ENCODE results near the gene AGER.

Gene AGER

DNA sequence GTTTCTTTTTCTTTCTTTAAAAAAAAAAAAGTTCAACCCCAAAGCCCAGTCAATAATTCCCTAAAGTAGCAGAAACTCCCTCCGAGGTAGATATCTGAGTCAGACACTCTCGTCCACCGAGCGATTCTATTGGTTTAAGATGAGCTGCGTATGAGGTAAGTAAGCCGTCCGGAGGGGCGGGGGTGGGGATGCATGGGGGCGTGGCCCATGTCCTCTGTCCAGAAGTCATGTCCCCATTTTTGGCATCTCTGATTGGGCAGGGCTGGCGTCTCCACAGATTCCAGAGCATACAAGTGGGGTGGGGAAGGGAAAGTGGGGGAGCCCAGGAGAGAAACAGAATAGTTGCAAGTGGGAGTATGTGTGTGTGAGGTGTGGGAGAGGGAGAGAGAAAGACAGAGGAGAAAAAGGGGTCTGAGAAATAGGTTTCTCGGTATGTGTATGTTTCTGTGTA is 1.7 kb upstream of the AGER start:
- DNase-seq: peak in 2 of 4 experiments; percentile 14 to 26

DNA sequence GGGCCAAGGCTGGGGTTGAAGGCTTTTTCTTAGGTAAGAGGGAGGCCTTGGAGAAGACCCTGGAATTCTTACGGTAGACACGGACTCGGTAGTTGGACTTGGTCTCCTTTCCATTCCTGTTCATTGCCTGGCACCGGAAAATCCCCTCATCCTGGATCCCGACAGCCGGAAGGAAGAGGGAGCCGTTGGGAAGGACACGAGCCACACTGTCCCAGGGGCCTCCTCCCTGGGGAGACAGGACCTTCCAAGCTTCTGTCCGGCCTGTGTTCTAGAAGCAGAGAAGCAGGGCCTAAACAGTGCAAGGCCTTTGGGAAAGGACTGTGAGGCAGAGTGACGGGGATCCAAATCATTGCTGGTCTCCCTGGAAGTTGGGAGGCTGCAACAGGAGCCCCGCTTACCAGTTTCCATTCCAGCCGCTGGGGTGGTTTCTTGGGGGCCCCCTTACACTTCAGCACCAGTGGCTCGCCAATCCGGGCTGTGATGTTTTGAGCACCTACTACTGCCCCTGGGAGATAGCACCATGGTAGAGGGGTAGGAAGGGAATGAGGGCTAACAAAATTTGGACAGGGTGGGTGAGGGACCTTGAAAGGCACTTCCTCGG is 470 bp downstream of the AGER start:
- no peak for DNase-seq

DNA sequence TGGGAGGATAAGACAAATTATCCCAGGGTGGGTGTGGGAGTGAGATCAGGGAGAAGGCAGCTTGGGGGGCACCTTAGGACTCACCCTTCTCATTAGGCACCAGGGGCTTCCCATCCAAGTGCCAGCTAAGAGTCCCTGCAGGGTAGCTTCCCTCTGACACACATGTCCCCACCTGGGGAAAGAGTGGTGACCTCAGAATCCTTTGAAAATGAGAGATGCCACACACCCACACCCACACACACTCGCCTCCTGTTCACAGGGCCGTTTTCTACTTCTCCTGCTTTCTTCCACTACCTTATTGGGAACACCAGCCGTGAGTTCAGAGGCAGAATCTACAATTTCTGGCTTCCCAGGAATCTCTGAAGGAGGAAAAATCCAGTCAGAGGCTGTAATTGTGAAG is 1.0 kb downstream of the AGER start:
- DNase-seq: no peak

DNA sequence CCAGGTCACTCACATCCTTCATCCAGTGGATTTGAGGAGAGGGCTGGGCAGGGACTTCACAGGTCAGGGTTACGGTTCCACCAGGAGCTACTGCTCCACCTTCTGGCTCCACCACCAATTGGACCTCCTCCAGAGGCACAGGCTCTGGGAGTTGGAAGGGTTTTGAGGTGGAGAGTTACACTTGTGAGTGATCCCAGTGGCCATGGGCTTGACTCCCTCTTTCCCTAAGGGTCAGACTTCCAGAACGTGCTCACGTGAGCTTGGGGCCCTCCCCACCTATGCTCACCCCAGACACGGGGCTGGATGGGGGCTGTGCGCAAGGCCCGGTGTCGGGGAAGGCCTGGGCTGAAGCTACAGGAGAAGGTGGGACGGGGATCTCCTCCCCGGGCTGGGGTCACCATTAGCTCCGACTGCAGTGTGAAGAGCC is 1.5 kb downstream of the AGER start:
- no peak for DNase-seq

DNA sequence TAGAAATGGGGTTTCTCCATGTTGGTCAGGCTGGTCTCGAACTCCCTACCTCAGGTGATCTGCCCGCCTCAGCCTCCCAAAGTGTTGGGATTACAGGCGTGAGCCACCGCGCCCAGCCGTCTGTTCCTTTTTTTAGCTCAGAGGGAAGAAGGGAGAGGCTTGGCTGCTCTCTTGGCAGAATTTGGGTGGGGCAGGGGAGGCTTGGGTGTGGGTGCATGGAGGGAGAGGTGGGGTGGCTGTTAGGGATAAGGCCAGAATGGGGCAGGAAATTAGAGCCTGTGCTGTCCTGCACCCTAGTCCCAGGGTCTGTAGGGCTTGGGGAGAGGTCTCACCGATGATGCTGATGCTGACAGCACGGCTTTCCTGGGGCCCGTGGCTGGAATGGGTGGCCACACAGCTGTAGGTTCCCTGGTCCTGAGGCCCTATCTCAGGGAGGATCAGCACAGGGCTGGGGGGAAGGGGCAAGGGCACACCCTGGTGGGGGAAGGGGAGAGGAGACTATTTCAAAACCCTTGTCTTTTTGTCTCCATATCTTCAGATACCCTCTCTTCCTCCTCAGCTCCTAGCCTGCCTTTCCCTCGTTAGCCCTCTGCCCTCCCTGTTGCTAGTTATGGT is 2.0 kb downstream of the AGER start:
- DNase-seq: no peak

DNA sequence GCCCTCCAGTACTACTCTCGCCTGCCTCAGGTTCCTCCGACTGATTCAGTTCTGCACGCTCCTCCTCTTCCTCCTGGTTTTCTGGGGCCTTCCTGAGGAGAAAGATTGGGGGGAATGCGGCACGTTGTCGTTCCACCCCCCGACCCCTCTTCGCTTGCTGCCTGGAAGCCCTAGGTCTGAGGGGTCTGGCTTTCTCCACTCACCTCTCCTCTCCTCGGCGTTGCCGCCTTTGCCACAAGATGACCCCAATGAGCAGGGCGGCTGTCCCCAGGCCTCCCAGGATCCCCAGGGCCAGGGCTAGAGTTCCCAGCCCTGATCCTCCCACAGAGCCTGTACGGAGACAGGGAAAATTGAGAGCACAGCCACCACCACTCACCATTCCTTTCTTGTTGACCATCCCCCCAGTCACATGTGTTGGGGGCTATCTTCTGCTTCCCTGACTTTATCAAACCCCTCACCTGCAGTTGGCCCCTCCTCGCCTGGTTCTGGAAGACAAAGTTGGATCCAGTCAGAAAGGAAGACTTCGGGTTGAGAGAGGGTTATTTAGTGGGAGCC is 2.8 kb downstream of the AGER start:
- no peak for DNase-seq

DNA sequence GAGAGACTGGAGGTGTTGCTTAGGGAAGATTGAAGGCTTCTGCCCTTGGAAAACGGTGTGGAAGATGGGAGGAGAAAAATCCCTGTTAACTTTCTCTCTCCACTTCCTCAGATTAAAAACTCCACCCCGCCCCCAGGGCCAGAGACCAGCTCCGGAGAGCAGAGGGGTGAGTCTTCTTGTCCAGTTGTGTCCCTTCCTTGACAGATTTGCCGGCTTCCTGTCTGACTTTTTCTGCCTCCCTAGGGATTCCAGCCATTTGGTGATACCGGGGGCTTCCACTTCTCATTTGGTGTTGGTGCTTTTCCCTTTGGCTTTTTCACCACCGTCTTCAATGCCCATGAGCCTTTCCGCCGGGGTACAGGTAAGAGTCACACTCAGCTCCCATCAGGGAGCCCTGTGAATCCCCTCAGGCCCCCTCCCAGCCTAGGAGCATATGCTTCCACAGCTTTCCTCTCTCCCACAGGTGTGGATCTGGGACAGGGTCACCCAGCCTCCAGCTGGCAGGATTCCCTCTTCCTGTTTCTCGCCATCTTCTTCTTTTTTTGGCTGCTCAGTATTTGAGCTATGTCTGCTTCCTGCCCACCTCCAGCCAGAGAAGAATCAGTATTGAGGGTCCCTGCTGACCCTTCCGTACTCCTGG is 4.2 kb downstream of the AGER start:
- no peak for DNase-seq

DNA sequence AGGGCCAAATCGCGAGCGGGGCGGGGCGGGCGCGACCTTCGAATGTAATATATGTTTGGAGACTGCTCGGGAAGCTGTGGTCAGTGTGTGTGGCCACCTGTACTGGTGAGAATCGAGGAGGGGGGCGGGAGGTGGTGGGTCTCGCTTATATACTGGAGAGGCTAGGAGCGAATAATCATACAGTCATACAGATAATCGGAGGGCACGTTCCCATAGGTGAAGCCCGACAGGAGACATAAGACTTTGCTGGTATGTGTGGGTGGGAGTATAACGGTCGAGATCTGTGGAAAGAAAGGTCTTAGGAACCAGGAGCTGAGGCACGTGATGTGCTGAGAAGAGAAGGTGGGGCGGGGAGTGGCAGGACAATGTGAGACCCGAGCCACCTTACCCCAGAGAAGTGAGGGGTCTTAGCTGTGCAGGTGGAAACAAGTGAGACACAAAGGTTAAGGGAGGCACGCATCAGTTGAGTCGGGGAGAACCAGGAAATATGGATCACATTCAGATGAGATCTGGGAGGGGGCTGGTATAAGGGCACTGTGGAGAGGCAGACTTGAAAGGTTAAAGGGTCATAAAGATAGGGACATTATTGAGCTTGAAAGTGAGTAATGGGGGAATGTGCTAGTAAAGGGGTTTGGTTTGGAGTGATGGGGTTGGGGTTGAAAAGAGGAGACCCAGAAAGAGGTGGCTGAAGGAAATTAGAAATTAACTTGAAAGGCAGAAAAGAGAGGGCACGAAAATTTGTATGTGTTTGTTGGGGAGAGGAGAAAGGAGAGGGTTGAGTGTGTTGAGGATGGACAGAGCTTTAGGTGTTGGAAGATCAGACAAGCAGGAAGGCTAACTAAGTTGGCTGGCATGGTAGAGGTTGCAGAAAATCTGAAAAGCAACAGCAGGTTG is 5.3 kb downstream of the AGER start:
- no peak for DNase-seq

DNA sequence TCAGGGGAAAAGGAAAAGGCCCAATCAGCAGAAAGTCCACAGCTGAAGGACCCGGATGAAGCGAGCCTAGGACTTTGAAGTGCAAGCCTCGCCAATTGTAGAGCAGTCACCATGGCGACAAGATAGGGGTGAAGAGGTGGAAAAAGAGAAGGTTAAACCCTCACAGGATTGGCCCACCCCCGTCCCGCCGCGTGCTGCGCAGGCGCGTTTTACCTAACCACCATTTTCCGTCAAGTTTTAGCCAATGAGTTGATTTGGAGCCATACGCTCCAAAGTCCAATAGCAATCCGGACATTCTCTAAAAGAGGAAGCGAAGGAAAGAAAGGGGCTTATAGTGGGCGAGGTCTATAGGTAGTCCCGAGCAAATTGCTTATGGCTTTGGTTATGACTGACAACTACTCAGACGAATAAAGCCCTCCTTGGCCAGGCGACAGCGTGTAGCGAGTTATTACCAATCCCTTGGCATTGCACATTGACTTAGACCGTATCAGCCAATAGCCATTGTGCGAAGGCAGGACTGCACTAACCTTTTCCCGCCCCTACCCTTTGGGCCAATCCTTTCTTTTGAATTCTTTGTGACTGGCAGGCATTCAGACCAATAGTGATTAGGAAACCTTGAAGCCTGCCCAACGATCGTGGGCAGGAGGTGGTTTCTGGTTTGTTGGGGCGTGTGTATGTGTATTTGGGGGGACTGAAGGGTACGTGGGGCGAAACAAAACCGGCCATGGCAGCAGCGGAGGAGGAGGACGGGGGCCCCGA is 6.1 kb downstream of the AGER start, which contains the start of gene RNF5:
RNF5 (plus strand) TSS at position 618 of the 759 bp plus-strand sequence; CDS start at position 725, 107 bp downstream.
- DNase-seq: peak; percentile 75 to 89 (median 83)

DNA sequence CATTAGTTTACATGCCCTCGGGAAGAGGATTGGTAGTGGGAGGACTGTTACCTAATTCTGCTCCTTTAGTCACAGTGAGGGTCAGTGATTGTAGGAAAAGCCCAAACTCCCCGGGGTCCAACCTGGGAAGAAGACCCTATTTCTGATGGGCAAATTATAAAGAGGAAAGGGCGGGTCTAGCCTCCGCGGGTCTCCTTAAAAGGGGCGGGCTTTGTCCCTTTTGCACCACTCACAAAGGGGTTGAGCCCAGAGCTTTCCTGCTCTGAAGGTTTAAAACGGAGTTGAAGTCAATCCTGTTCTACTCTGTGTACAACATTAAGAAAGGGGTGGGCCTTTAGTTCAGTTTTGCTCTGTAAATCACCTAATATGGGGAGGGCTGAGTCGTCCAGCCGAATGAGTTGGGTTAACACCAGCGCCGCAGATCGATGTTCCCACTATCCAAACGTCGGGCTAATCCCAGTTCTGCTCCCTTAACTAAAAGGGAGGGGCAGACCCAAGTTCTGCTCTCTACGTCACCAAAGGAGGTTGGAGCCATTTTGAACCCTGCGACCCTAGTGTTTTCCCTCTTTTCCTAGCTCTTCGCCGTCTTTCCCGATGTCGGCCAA is 6.8 kb downstream of the AGER start:
- no peak for DNase-seq

DNA sequence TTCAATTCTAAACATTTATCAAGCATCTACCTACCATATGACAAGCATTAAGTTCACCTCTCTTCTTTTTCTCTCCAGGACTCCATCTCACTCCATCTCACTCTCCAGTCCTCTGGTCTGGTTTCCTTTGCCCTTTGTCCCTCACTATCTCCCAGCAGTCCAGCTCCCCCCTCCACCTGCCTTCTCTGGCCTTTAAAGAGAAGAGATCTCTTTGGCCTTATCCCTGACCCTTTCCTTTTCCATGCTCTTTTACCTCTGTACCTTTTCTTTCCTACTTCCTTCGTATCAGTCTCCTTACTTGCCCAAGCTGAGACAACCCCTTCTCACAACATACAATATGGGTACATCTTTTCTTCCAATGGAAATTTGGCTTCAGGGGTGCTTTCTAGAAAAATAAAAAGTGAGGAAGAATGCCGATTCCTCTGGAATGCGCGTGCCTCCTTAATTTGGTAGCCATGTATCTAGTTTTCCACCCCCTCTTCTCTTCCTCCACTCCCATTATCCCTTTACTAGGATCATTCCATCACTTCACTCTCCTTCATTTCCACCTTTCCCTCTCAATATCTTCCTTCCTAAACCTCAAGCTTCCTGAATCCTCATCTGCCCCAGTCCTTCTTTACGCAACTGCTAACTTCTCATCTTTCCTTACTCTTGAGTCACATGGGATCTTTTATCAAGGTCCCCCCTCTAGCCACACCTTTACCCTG is 7.4 kb downstream of the AGER start:
- no peak for DNase-seq

DNA sequence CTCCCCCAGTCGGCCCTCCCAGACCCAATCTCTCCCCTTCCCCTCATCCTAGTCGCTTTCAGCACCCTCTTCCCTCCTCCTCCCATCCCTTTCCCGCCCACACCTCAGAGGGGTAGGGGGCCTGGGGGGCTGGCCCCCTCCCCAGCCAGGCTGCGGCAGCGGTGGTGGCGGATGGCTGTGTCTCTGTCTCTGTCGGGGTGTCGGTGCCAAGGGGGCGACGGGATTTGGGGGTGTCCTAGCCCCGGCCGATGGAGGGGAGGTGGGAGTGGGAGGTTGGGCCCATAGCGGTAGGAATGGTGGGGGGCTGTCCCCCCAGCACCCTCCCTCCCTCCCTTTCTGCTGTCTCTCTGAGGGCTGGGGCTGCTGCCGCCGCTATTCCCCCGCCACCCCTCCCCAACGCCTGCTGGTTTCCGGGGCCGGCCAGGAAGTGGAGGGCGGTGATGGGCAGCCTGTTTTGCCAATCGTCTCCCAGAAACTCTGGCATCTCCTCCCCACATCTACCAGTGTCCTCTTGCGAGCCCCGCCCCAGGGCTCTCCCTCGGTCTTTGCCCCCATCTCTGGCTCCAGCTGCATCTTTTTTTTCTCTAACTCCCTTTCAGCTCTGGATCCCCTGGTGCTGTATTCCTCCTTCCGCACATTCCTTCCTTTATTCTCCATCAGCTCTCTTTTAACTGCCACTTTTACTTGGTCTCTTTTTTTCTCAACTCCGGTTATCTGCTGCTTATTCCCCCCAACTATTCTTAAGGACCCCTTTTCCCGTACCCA is 8.2 kb downstream of the AGER start, which contains the start of gene AGPAT1:
AGPAT1 (minus strand) TSS at position 374 of the 765 bp plus-strand sequence. CDS start 4,588 bp downstream, outside the sequence.
- DNase-seq: peak; percentile 86 to 94 (median 90)

DNA sequence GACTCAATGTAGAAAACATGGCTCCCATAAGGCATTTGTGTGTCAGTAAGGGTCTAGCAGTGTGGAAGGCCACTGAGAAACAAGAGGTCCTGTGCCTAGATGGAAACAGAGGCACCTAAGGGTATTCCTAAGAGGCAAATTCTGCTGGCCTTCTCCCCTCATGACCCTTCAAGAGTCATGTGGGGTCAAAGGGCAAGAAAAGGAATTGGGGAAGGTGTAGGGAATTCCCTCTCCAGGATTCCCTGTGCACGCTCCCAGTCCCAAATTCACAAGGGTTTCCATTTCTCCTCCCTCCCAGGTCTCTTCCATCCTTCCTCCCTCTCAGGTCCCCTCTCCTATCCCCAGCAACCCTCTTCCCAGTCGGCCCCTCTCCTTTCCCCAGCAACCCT is 8.7 kb downstream of the AGER start:
- no peak for DNase-seq

DNA sequence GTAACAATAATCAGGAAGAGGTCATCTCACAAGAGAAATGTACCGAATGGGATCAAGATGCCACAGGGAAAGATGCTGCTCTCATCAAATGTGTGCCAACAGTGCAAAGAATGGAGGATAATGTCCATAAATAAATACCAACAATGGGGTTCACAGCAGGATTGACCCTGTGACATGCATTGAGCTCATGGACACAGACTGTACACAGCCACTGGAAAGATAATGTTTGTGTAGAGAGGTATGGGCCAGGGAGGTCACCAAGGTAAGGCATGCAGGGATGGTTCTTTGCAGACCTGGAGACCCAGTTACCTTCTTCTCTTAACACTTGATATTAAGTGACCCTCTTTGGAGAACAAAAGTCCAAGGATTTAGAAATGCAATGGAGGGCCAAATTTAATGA is 9.6 kb downstream of the AGER start:
- DNase-seq: no peak

DNA sequence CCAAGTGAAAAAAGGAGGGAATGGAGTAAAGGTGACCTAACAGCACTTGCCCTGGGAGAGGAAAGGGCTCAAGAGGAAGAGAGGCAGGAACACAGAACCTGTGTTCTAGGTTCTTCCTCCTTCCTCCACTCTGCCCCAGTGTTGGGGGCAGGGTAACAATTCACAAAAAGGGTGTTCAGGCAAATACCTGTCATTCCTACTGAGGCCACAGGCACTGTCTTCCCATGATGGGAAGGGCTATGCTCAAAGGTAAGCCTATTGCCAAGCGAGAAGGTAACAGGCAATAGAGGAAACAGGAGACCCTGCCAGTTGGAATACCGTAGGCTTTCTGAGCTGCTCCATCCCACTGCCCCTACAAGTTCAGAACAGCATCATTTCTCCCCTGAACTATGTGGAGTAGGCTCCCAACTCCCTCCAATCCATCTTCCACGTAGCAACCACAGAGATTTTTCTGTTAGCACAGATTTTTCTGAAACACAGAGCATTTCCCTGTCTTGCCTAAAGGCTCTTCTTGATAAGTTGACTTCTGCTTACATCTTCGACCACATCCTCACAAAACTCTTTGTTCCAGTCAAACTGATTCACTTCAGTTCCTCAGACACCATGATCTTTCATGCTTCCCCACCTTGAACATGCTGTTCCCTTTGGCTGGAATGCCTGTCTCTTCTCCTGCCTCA is 10.9 kb downstream of the AGER start:
- DNase-seq: no peak

DNA sequence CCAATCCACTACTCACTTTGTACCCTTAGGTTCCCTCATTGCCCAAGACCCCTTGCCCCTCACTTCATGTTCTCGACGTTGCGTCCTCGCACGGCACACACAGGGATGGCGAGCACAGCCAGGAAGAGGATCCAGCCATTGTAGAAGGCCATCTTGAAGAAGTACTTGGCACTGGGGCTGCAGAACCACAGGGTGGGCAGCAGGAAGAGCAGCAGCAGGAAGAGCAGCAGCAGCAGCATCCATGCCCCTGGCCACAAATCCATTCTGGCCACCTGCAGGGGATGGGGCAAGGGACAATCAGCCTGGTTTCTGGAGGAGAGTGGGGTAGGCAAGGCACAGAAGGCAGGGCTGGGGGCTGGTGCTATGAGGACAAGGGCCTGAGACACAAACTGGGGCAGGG is 12.8 kb downstream of the AGER start:
- DNase-seq: no peak

DNA sequence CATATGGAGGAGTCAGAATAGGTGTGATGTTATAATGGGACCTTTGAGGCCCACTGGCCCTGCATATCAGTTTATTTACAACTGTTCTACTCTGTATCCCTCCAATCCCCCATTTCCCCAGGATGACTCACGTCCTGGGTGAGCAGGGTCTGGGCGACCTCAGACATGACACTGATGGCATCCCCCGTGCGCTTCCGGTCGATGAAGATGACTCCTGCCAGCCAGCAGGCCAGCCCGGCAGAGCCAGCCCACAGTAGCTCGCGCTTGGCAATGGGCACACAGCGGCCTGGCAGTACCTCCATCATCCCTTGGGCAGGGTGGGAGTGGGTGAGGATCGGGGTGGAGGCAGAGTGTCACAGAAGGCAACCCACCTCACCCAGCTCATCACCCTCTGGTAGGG is 13.8 kb downstream of the AGER start:
- DNase-seq: no peak

DNA sequence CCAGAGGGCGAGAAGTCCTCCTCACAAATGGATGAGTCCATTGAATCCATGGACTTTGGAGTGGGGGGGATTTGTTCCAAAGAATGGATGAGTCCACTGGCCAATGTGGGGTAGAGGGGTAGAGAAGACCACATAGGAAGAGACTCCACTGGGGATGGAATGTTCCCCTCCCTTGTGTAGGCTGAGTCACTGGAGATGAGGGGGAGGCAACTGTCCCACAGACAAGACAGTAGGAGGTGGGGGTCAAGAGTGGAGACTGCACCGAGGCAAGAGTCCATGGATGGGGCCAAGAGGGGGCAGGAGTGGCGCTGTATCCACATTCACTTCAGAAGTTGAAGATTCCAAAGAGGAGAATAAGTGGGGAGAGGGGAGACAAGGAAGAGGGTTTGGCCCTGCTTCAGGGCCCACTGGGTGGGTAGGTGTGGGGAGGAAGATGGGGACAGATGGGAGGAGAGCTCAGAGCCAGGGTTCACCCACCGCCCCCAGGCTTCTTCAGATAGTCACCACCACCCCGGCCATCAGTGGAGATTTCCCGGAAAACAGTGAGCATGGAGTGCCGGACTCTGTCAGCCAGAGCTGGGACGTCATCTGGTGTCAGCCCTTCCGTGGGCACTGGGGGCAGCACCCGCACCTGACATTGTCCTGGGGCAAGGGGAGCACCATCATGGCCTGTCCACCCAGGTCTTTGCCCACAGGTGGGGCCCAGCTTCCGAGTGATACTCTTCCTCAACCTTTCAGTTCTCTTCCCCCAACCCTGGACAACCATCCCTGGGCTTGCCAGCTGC is 15.1 kb downstream of the AGER start:
- no peak for DNase-seq

DNA sequence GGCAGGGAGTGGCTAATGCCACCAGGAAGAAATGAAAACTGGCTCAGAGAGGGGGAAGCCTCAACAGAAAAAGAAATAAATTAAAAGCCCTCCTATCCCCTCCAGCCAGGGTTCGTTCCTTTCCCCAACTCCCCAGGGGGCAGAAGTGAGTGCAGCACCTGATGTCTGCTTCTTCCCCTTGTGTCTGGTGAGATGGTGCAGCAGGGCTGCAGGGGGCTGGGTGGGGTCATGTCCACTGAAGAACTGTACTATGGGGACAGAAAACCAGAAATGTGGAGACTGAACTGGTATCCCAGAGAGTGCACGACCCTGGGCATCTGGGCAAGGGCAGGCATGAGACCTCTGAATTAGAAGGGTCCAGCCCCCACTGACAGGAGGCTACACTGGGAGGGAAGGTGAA is 15.7 kb downstream of the AGER start:
- no peak for DNase-seq
